DMS153 treated with DMSO at 0.1 percent for 48 hours (cell line): ENCODE results near the gene LEF1.

Experiments used
- DNase-seq: peaks from one replicate; lab custom pipeline; 2025; ENCODE audit not compliant: unreplicated experiment; lab: John Stamatoyannopoulos, UW

The LEF1 gene

DNA sequence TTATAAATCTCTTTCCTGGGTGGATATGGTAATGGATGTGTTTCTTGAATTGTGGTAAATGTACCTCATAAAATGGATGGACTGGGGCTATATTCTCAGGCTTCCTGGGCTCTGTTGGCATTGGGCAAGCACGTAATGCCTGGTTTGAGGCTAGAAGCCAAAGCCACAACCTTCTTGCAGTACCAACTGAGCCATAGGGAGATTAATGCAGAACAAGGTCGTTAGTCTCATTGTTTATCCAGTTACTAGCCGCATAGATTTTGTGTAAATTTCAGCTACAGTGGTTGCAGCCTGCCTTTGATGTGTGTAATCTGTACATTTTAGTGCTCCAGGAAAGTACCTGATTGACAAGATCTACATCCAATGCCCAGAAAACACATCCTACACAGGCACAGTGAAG is 7.2 kb upstream of the LEF1 start:
- DNase-seq: no peak

DNA sequence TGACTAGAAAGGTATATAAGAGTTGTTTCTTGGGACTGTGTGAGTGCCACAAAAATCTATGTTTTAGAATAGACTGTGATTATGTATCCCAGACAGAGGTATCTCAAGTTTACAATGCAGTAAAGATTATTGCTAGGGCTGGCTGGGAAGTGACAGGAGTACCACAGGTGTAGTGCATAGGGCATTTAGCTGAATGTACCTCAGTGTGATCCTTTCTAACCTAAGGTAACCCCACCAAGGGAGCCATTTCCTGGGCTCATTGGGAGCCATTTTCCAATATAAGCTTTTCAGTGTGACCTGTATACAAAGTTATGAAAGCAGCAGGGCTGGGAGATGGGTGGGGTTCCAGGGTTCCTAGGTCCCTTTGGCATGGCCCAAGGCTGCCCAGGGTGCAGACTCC is 6.1 kb upstream of the LEF1 start:
- no peak for DNase-seq

DNA sequence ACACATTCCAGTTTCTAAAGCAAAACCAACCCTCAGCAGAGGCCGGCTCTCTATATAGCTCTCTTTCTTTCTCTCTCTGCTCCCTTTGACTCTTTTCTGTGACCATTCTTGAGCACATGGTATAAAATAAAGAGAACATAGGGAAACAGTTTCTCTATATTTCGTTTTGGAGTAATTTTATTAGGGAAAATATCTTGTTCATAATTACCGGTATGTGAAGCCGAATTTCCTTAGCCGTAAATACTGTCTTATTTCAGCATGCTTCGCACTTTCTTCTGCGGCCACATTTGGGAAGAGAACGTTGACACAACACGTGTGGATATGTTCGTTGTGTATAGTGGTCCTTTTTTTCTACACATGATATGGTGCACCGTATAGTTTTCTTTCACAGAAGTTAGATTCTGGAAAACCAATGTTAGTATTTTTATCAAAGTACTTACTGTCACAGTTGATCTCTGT is 4.9 kb upstream of the LEF1 start:
- DNase-seq: no peak

DNA sequence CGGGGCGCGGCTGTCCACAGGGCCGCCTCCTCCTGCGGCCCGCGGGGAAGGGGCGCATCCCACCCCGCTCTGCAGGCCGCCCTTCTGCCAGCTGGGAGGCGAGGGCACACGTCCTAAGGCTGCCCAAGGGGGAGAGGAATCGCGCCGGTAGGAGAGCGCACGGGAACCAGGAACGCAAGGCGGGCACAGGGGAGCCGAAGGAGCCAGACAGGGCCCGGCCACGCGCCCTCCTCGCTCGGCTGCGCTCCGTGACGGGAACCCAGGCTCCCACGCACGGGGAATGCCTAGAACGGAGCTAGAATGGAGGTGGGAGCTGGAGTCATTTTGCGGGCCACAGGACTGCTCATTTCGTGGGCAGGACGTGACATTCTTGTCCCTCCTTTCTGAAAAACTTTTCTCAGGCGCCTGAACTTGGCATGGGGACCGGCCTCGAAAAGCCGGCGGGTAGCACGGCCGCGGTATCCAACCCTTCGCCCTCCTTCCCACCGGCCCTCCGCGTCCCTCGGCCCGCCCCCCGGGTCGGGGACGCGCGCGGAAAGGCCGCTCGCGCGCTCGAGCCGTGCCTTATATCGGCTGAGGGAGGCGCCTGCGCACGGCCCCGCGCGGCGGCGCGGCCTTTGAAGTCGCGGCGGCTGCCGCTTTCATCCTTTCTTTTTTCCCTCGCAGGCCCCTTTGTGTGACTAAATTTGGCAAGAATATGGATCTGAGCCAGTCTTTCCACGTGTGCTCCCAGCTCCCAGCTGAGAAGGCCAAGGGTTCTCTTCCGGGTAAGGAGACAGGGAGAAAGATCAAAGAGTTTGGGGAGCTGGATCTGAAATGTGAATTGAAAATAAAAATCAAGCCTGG is 4.2 kb upstream of the LEF1 start:
- DNase-seq: peak; percentile 59

DNA sequence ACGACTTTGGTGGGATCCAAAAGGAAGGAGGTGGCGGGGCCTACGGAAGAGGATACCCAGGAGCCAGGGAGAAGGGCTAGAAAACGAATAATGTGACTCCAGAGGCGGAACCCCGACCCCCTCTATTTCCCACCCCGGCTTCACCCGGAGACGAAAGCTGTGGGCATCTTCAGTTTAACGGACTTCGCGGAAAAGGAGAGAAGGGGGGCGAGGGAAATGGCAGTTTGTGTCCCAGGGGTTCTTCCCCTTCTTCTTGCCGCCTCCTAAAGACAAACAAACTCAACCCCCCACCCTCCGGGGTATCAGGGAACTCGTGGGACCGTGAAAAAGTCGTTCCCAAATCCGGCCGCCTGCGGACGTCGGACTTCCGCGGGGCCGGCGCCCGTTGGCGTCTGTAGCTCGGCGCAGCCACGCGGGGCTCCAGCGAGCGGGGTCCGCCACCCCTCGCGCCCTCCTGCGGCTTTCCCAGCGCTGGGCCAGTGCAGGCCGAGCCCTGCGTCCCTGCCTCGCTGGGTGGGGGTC is 3.6 kb upstream of the LEF1 start:
- DNase-seq: no peak

DNA sequence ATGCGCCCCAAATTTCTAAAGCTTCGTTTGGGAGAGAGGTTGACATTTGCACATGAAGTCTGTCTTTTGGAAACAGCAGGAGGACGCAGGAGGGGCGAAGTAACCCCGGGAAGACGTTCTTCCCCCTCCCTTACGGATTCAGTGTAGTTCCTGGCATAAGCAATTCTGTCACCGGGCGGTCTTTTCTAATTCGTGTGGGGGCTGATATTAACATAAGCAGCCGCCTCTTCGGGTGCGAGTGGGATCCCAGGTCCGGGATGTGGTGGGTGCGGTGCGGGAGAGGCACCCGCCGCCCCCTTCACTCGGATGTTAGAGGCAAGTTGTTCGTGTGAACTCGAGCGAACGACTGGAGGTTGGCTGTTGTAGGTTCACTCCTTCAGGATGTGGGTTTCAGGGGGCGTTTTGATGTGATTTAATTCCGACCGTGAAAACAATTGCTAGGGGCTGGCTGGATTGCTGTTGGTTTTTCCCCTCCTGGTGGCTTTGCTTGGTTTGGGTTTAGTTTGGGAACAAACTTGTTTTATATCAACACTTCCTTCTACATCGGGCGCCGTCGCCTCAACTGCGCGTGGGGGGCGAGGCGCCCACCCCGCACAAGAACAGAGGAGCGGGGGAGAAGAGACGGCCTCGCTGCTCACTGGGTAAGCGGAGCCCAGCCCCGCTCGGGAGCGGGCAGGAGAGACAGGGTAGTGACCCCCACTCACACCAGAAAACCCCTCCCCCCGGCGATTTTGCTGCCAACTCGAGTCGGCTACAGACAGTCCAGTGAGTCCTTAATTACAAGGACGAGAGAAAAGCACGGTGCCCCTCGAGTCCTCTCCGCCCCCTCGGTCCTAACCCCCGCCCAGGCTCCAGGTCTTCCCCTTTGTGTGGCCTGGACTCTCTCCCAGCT is 2.9 kb upstream of the LEF1 start:
- DNase-seq: no peak

DNA sequence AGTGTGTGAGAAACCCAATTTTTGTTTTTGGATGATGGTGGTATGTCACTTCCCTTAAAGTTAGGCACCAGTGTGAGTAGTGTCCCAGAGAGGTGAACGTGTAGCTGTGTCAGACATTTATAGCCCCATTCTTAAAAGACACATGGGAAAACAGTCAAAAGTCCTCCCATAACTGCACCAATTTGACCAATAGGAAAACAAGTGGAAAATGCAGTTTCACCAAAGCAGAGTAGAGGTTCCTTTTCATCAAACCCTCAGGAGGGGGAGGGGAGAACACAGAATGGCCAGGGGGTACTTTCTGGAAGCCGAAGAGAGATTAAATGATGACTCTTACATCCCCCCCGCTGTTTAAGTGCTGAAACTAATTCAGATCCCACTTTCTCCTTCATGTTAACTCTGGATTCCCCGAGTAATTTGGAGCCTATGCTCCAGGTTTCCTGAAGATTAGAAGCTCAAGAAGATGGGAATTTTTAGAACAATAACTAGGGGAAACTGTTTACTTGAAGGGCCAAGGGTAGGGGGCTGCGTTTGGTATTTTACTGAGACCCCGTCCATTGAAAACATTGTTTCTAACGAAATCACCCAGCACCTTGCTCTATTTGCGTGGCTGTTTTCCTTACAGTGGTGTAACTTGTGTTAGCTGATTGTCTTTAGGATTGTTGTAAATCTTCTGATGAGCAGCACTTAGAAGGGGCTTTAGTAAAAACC is 2.1 kb upstream of the LEF1 start:
- no peak for DNase-seq

DNA sequence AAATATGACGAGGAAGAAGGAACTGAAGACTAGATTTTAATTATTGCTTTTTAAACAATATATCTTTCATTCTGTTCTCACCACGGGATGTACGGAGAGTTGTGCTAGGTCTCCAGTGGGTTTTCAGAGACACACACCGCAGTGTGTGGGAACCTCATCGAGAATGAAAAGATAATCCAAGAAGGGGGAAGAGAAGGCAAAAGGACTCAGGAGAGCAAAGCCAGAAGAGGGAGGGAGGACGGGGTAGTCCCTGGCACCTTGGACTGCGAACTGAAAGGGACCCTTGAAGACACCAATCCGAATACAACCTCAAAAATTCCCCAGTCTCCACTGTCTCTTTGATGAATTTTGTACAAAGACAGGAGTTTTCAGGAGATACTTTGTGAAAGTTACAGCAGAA is 932 bp upstream of the LEF1 start:
- DNase-seq: no peak

DNA sequence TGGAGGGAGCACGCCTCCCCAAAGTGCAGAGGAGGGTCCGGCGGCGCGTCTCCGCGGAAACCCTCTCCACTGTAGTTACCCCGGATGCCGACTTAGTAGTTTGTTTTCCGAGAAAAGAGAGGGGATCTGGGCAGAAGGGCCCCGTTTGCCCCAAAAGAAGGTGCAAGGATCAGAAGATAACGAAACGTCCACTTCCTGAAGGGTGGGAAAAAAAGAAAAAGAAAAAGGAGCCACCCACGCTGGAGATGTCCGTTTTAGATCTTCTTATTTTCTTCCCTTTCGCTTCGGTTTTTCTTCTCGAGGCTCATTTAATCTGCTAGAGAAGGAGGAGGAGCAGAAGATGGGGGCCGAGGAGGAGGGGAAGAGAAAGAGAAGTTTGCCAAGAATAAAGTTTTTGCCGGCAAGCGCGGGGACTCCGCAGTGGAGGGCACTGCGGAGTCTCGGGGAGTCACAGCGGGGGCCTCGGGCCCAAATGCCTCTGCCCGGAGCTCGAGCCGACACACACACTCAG is 517 bp downstream of the LEF1 start:
- peak; percentile 30 for DNase-seq

DNA sequence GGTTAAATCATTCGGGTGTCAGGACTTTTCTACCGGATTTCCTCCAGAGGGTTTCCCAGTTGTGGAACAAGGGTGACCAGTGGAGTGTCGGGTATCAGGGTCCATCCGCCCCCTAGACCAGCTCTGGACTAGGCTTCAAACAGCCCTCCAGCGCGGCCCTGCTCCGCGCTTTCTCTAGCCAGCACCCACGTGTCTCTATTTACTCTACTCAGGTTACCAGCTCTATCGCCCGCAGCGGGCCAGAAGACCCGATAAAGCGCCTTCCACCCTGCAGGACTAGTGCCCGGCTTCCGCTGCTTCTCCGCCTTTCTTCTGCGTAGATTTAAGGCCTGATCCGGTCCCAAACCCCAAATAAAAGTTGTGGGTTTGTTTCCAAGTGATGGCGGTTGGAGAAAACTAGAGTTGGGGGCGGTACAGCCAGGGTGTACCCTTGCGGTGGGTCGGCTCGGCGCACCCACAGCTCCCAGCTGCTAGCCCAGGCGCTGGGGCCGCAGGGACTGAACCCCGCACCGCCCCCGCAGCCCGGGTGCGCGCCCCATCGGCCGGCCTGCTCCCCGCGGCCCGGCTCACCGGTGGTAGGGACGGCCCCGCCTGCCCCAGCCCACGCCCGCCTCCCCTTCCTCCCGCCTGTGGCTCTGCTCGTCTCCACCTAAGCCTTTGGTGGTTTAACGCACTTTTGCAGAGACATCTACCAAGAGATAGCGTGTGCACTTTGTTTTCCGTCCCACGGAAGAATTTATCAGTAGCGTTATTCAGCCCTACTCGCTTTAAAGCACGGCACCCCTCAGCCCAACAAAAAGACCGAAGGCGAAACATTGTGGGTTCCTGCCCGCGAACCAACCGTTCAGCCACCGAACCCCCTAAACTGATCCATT is 2.1 kb downstream of the LEF1 start:
- peak; percentile 34 for DNase-seq

DNA sequence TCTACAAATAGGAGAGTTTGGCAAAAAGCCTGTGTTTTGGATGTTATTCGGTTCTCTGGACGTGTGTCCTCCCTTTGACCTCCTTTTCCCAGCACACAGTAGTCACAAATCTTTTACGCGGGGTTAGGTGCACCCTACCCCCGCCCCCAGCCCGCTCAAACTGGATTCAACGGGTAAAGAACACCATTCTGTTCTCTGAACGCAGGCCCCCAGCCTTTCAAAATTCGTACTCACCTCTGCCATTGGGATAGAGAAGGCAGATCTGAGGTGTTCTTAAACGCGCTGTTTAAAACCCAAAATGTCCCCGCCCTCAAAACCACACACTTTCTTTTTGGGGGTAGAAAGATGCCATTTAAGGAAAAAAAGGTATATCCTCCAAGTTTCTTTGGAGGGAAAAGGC is 2.7 kb downstream of the LEF1 start:
- DNase-seq: no peak

DNA sequence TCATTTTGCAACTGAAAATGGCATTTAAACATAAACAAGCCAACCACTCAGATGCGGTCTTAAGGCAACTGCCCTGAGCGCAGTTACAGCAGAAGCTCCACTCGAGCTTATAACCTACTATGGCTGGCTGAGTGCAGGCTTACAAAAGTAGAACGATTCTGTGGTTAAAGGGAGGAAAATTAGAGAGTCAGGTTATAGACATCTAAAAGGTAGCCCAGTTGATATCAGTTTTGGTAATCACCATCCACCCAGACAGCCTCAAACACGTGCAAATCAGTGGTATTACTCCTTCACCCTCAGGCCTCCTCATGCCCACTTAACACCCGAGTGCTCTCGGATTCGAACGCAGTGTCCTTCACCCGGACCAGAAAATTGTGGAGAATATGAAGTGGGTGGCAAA is 3.1 kb downstream of the LEF1 start:
- DNase-seq: no peak

DNA sequence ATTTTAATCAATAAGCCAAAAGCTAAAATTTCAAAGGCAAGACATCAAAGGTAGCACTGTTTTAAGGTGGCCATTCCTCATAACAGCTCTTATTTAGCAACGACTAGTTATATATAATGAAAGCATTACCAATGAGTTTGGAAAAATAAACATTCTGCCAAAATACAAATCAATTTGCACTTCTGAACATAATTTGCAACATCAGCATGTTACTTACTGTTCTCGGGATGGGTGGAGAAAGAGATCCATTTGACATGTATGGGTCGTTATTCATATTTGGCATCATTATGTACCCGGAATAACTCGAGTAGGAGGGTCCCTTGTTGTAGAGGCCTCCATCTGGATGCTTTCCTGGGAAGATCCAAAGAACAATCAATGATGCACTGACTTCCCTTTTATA is 5.4 kb downstream of the LEF1 start:
- DNase-seq: no peak

DNA sequence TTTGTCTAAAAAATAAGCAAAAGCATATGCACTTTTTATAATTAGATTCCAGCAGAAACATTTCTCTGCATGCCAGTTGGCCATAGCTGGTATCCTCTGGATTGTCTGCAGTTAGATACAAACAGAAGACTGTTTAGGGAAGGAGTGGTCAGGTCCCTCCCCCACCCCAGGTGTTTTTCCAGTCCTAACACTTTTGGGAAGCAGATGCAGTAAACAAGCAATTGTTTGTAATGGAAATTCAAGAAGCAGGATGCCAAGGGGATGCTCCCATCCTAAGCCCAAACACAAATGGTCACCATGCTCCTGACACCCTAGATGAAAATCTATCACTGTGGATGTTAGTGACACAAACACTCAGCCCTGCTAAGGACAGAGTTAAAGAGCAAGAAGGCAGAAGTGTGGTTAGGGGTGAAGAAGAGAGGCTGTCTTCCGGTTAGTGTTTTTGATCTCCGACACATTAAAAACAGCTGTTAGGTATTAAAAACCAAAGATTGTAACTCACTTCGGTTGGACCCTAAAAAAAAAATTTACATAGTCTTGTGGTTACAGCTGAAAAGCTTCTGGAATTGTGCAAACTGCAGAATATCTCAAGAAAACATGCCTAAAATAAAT is 7.9 kb downstream of the LEF1 start:
- DNase-seq: no peak

DNA sequence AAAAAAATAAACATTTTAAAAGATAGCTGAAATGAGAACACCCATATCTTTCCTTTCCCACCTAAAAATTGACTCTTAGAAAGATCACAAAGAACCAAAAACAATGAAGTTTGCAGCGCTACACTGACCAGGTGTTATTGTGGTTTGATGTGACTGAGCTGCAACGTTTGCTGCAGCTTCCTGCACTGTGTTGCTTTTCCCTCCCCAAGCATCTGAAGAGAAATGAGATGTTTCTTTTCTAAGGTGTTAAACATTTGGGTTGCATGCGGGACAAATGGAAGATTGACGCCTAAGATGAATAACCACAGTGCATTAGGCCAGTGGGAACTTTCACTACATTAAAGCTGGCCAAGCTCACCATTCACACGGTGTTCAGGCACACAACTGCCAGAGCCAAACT is 8.9 kb downstream of the LEF1 start:
- no peak for DNase-seq

DNA sequence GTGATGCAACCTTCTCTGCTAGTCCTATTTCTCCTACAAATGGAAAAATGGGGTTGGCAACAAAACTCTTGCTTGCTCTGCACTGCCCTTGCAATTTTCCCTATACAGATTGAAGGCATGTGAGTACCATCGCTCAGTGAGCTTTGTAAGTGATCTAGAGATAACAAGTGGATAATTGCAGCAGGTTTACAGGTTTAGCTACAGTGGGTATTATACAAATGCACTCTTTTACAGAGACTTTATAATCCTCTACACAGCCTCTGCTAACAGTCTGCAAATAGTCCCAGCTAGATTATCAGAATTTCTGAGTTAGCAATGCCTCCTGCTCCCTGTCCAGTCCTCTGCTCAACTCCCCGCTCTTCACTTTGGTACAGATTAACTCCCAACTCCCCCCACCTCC is 11.1 kb downstream of the LEF1 start:
- no peak for DNase-seq

DNA sequence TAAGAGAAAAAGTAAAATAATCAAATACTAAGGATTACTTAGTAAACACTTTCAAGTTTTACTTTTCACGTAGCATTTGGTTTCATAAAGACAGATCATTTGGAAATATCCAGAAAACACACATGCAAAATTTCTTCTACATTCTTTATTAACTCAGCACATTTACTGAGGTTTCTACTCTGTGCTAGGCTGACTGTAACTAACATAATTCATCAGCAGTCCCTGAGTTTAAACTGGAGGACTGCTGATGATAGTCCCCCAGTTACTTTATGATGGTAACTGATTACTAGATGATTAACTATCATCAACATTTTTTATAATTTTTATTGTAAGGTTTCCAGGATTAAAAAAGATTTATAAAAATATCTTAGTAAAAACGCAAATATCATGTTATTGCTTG is 12.3 kb downstream of the LEF1 start:
- DNase-seq: no peak

DNA sequence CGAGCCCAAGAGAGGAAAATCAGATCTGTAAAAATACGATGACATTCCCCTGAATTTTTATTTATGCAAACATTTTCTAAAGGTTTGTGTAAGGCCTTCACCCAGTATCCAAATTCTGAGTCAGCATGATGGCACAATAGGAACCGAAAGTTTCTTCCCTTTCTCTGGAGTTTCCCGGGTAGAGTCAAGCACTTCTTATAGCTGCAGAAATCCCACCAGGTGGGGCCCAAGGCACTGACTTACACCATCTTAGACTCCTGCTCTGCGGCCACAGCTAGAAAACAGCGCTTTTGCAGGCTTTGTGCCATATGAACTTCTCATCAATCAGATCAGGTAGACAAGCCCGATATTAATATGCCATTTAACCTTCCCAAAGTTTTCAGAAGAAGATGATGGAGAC is 13.4 kb downstream of the LEF1 start:
- DNase-seq: no peak

DNA sequence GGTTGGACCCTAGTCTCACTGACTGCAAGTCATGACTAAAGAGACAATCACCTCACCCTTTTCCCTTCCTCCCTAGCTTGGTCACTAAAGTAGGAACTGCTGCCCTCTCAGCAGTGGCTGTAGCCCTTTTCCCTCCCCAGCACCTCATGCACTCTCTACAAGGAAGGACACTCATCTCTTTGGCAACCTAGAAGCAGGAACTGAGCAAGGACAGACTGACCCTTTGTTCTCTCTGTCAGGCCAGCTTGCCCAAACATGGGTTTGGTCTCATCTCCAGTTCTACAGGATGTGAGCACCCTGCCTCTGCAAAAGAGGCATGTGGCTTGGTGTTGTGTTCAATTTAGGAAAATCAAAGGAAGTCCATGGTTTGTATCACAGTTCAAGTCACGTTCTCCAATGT is 15.8 kb downstream of the LEF1 start:
- no peak for DNase-seq
